GM23338 (cell line): ENCODE data around the gene SLC45A3. TPM values are rescaled to one million over a fixed set of nuclear protein-coding genes. Genes with fewer than 3 reads are reported as not detected.

ENCODE experiments used
- ATAC-seq: fragments of 200-7000 bp; cut with Tn5 transposase; 3 replicates; pipeline ENCODE4 v1.9.1; 2020
- DNase-seq: peaks from one replicate; pipeline ENCODE4 v3.0.0-alpha.2; 2015; ENCODE audit warnings: low spot score
- H2AFZ ChIP-seq: fragments of 200-600 bp; sonication (generic); 2 replicates; pipeline ENCODE4 v1.8.0; 2016; ENCODE audit warnings: antibody characterized with exemption, mild to moderate bottlenecking, moderate library complexity
- H3F3A ChIP-seq: fragments of 200-600 bp; sonication (generic); replicated peaks from 2 replicates; pipeline ENCODE4 v1.8.0; 2017; ENCODE audit warnings: antibody characterized with exemption, mixed run types, low read depth
- H3K27ac ChIP-seq: fragments of 200-600 bp; sonication (generic); 2 replicates; pipeline ENCODE4 v1.6.1; 2016; ENCODE audit warnings: low read depth
- H3K27me3 ChIP-seq: fragments of 200-600 bp; sonication (generic); 2 replicates; pipeline ENCODE4 v1.8.0; 2016; ENCODE audit warnings: mild to moderate bottlenecking, mixed run types, moderate library complexity; ENCODE audit not compliant: insufficient read depth
- H3K36me3 ChIP-seq: fragments of 200-600 bp; sonication (generic); 2 replicates; pipeline ENCODE4 v1.8.0; 2016; ENCODE audit warnings: mild to moderate bottlenecking; ENCODE audit not compliant: insufficient read depth
- H3K4me1 ChIP-seq: fragments of 200-600 bp; sonication (generic); 2 replicates; pipeline ENCODE4 v1.8.0; 2016; ENCODE audit warnings: mild to moderate bottlenecking, moderate library complexity; ENCODE audit not compliant: insufficient read depth
- H3K4me2 ChIP-seq: fragments of 200-600 bp; sonication (generic); 2 replicates; pipeline ENCODE4 v1.7.1; 2017; ENCODE audit warnings: mixed run types
- H3K4me3 ChIP-seq: fragments of 200-600 bp; sonication (generic); 2 replicates; pipeline ENCODE4 v1.6.1; 2016; ENCODE audit warnings: mixed run types
- H3K79me2 ChIP-seq: fragments of 200-600 bp; sonication (generic); replicated peaks from 2 replicates; pipeline ENCODE4 v1.8.0; 2017; ENCODE audit warnings: mild to moderate bottlenecking; ENCODE audit not compliant: insufficient read depth
- H3K9me2 ChIP-seq: fragments of 200-600 bp; sonication (generic); 2 replicates; pipeline ENCODE4 v1.8.0; 2017; ENCODE audit not compliant: insufficient read depth
- H4K20me1 ChIP-seq: fragments of 200-600 bp; sonication (generic); replicated peaks from 2 replicates; pipeline ENCODE4 v1.8.0; 2017; ENCODE audit warnings: mild to moderate bottlenecking; ENCODE audit not compliant: insufficient read depth
- H3K27ac Mint-ChIP-seq: 2 replicates; pipeline ENCODE4 v1.8.0; 2020; ENCODE audit warnings: inconsistent platforms, mild to moderate bottlenecking, moderate library complexity, mixed read lengths
- H3K27me3 Mint-ChIP-seq: 3 replicates; pipeline ENCODE4 v1.8.0; 2022; ENCODE audit warnings: low read depth, mild to moderate bottlenecking, moderate library complexity, mixed read lengths, inconsistent platforms; ENCODE audit not compliant: insufficient read depth, poor library complexity
- H3K36me3 Mint-ChIP-seq: 3 replicates; pipeline ENCODE4 v1.8.0; 2021; ENCODE audit warnings: low read depth, mild to moderate bottlenecking, inconsistent platforms, moderate library complexity, mixed read lengths
- H3K4me1 Mint-ChIP-seq: 3 replicates; pipeline ENCODE4 v1.8.0; 2020; ENCODE audit warnings: mild to moderate bottlenecking, inconsistent platforms, mixed read lengths
- H3K4me3 Mint-ChIP-seq: 3 replicates; pipeline ENCODE4 v1.8.0; 2021; ENCODE audit warnings: moderate library complexity, mild to moderate bottlenecking, inconsistent platforms, mixed read lengths
- H3K9me3 Mint-ChIP-seq: 3 replicates; pipeline ENCODE4 v1.8.0; 2020; ENCODE audit warnings: moderate library complexity, mild to moderate bottlenecking, inconsistent platforms, mixed read lengths
- EZH2 ChIP-seq: fragments of 200-600 bp; sonication (generic); IDR thresholded peaks from one replicate; pipeline ENCODE4 v1.8.0; 2017; ENCODE audit warnings: antibody characterized with exemption, mild to moderate bottlenecking, low read depth; ENCODE audit not compliant: unreplicated experiment
- EZH2phosphoT487 ChIP-seq: fragments of 200-600 bp; sonication (generic); IDR thresholded peaks from one replicate; pipeline ENCODE4 v1.8.1; 2018; ENCODE audit warnings: antibody characterized with exemption; ENCODE audit not compliant: unreplicated experiment
- JUNB ChIP-seq: IDR thresholded peaks from one replicate; pipeline ENCODE4 v1.6.1; 2016; ENCODE audit warnings: antibody characterized with exemption; ENCODE audit not compliant: unreplicated experiment
- NANOG ChIP-seq: IDR thresholded peaks from 2 replicates; pipeline ENCODE4 v1.6.1; 2016; ENCODE audit warnings: antibody characterized with exemption, borderline replicate concordance
- POLR2AphosphoS5 ChIP-seq: IDR thresholded peaks from 2 replicates; pipeline ENCODE4 v1.6.1; 2016; ENCODE audit warnings: antibody characterized with exemption, low read depth
- REST ChIP-seq: IDR thresholded peaks from one replicate; pipeline ENCODE4 v1.6.1; 2018; ENCODE audit warnings: antibody characterized with exemption; ENCODE audit not compliant: unreplicated experiment
- STAT1 ChIP-seq: IDR thresholded peaks from one replicate; pipeline ENCODE4 v1.6.1; 2016; ENCODE audit warnings: antibody characterized with exemption; ENCODE audit not compliant: unreplicated experiment
- ZNF331 ChIP-seq: fragments of 250-450 bp; sonication (Bioruptor Pico); IDR thresholded peaks from 2 replicates; pipeline ENCODE4 v1.5.0; 2020; ENCODE audit warnings: low read depth, mild to moderate bottlenecking, moderate library complexity
- polyA plus RNA-seq: library from polyadenylated mRNA; unstranded; fragments of >200 nt; fragmentation: Nextera tagmentation; extraction: Ambion mirVana; gene quantifications from 2 replicates; pipeline ENCODE4 v1.2.1, GENCODE V29; 2016
- total RNA-seq: library from RNA; depleted of rRNA; stranded (reverse); fragments of >200 nt; shearing (Covaris generic); gene quantifications from 2 replicates; pipeline ENCODE4 v1.2.3, GENCODE V29; 2014
- TF ChIP-seq, protein P1 (sequence below): fragments of 250-450 bp; sonication (Bioruptor Pico); IDR thresholded peaks from 2 replicates; pipeline ENCODE4 v1.5.0; 2020; ENCODE audit warnings: mild to moderate bottlenecking, moderate library complexity
- TF ChIP-seq, protein P2 (sequence below): IDR thresholded peaks from 2 replicates; pipeline ENCODE4 v1.6.1; 2016; ENCODE audit warnings: antibody characterized with exemption

SLC45A3 gene
- total and polyA plus RNA-seq, 2 experiments from 2014 or later: 4.7 to 16.0 TPM

DNA sequence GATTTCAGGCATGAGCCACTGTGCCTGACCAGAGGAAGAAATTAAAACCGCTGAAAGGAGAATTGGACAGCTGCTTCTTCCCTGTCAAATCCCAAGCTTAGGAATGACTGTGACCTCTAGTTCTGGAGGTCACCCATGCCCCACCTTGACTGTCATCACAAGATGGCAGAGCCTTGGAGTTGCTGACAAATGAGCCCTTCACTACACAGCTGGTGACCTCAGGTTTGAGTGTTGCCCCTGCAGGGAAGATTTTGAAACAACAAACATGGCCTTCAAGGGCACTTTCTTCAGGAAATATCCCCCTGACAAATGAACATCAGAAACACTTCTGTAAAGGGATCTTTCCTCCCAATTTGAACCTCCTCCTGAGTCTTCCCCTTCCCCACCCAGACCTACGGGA is 6.9 kb upstream of the SLC45A3 start:
- H3K36me3 Mint-ChIP-seq: no peaks in the 10 kb centered on the region
- DNase-seq: no peak
- no peaks in the 10 kb centered on the region; the same call in 2 of the 3 replicates for H3K9me3 Mint-ChIP-seq
- Histone ChIP-seq H3K79me2 (no peaks in the 10 kb centered on the region), H3K9me2 (no peaks in the 10 kb centered on the region; the same call in 1 of the 2 replicates), H3K4me1 (peaks cover 4% of the 10 kb centered on the region; the same call in 1 of the 2 replicates), H3K36me3 (no peaks in the 10 kb centered on the region), H3K27ac (0 out of 2 replicates have a peak overlapping the region, but pooled peaks have one; percentile 32), H3K27me3 (no peaks in the 10 kb centered on the region), H3K4me3 (no peak overlapping the region), H2AFZ (peak overlapping the region; percentile 34; the same call in 1 of the 2 replicates), H3F3A (no peaks in the 10 kb centered on the region), H3K4me2 (no peak overlapping the region), H4K20me1 (no peaks in the 10 kb centered on the region)
- H3K27ac Mint-ChIP-seq: no peak overlapping the region
- TF ChIP-seq NANOG (no peak), POLR2AphosphoS5 (no peak), STAT1 (no peak), ZNF331 (CRISPR knock-in tag) (no peak), JUNB (no peak), EZH2phosphoT487 (no peak), EZH2 (no peak), REST (no peak)
- TF ChIP-seq, protein P1, sequence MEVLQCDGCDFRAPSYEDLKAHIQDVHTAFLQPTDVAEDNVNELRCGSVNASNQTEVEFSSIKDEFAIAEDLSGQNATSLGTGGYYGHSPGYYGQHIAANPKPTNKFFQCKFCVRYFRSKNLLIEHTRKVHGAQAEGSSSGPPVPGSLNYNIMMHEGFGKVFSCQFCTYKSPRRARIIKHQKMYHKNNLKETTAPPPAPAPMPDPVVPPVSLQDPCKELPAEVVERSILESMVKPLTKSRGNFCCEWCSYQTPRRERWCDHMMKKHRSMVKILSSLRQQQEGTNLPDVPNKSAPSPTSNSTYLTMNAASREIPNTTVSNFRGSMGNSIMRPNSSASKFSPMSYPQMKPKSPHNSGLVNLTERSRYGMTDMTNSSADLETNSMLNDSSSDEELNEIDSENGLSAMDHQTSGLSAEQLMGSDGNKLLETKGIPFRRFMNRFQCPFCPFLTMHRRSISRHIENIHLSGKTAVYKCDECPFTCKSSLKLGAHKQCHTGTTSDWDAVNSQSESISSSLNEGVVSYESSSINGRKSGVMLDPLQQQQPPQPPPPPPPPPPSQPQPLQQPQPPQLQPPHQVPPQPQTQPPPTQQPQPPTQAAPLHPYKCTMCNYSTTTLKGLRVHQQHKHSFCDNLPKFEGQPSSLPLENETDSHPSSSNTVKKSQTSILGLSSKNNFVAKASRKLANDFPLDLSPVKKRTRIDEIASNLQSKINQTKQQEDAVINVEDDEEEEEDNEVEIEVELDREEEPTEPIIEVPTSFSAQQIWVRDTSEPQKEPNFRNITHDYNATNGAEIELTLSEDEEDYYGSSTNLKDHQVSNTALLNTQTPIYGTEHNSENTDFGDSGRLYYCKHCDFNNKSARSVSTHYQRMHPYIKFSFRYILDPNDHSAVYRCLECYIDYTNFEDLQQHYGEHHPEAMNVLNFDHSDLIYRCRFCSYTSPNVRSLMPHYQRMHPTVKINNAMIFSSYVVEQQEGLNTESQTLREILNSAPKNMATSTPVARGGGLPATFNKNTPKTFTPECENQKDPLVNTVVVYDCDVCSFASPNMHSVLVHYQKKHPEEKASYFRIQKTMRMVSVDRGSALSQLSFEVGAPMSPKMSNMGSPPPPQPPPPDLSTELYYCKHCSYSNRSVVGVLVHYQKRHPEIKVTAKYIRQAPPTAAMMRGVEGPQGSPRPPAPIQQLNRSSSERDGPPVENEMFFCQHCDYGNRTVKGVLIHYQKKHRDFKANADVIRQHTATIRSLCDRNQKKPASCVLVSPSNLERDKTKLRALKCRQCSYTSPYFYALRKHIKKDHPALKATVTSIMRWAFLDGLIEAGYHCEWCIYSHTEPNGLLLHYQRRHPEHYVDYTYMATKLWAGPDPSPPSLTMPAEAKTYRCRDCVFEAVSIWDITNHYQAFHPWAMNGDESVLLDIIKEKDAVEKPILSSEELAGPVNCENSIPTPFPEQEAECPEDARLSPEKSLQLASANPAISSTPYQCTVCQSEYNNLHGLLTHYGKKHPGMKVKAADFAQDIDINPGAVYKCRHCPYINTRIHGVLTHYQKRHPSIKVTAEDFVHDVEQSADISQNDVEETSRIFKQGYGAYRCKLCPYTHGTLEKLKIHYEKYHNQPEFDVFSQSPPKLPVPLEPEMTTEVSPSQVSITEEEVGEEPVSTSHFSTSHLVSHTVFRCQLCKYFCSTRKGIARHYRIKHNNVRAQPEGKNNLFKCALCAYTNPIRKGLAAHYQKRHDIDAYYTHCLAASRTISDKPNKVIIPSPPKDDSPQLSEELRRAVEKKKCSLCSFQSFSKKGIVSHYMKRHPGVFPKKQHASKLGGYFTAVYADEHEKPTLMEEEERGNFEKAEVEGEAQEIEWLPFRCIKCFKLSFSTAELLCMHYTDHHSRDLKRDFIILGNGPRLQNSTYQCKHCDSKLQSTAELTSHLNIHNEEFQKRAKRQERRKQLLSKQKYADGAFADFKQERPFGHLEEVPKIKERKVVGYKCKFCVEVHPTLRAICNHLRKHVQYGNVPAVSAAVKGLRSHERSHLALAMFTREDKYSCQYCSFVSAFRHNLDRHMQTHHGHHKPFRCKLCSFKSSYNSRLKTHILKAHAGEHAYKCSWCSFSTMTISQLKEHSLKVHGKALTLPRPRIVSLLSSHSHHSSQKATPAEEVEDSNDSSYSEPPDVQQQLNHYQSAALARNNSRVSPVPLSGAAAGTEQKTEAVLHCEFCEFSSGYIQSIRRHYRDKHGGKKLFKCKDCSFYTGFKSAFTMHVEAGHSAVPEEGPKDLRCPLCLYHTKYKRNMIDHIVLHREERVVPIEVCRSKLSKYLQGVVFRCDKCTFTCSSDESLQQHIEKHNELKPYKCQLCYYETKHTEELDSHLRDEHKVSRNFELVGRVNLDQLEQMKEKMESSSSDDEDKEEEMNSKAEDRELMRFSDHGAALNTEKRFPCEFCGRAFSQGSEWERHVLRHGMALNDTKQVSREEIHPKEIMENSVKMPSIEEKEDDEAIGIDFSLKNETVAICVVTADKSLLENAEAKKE (CRISPR knock-in tag): no peak
- TF ChIP-seq, protein P2, sequence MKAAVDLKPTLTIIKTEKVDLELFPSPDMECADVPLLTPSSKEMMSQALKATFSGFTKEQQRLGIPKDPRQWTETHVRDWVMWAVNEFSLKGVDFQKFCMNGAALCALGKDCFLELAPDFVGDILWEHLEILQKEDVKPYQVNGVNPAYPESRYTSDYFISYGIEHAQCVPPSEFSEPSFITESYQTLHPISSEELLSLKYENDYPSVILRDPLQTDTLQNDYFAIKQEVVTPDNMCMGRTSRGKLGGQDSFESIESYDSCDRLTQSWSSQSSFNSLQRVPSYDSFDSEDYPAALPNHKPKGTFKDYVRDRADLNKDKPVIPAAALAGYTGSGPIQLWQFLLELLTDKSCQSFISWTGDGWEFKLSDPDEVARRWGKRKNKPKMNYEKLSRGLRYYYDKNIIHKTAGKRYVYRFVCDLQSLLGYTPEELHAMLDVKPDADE: no peak
- peaks cover 17% of the 10 kb centered on the region for H3K27me3 Mint-ChIP-seq
- ATAC-seq: no peak
- no peak overlapping the region for H3K4me3 Mint-ChIP-seq
- H3K4me1 Mint-ChIP-seq: peaks cover 23% of the 10 kb centered on the region
